ENCODE data around the gene CAPN7.

CAPN7 gene

GRCh38 chr3:15211937-15212336 is 5.9 kb downstream of the CAPN7 start (continued):
- TF ChIP-seq PATZ1 (CRISPR knock-in tag; IDR thresholded peaks at IDR 0.05; ENCODE audit: borderline replicate concordance): no peak
- TF ChIP-seq CSDC2 (CRISPR knock-in tag; IDR thresholded peaks at IDR 0.05): no peak
- TF ChIP-seq ZFP30 (CRISPR knock-in tag; IDR thresholded peaks at IDR 0.05): no peak
- TF ChIP-seq ISL1 (CRISPR knock-in tag; IDR thresholded peaks at IDR 0.05): no peak
- no peak for TF ChIP-seq ZNF70 (CRISPR knock-in tag; IDR thresholded peaks at IDR 0.05)
- TF ChIP-seq BACH2 (CRISPR knock-in tag; IDR thresholded peaks at IDR 0.05; ENCODE audit: borderline replicate concordance): no peak
- no peak for TF ChIP-seq ARNTL (CRISPR knock-in tag; IDR thresholded peaks at IDR 0.05; ENCODE audit: borderline replicate concordance, low read depth)
- no peak for TF ChIP-seq OSR1 (CRISPR knock-in tag; IDR thresholded peaks at IDR 0.05)
- no peak for TF ChIP-seq SNAI2 (CRISPR knock-in tag; IDR thresholded peaks at IDR 0.05)
- TF ChIP-seq ZC3H10 (CRISPR knock-in tag; IDR thresholded peaks at IDR 0.05): no peak
- TF ChIP-seq RARB (CRISPR knock-in tag; IDR thresholded peaks at IDR 0.05): no peak

- no peak for ATAC-seq
- TF ChIP-seq ZNF70 (CRISPR knock-in tag; IDR thresholded peaks at IDR 0.05) (no peak), RARB (CRISPR knock-in tag; IDR thresholded peaks at IDR 0.05) (no peak), TOX (CRISPR knock-in tag; IDR thresholded peaks at IDR 0.05; ENCODE audit: borderline replicate concordance) (no peak), ARNTL (CRISPR knock-in tag; IDR thresholded peaks at IDR 0.05; ENCODE audit: borderline replicate concordance, low read depth) (no peak), PPARA (CRISPR knock-in tag; IDR thresholded peaks at IDR 0.05; ENCODE audit: borderline replicate concordance) (no peak), ZNF8 (CRISPR knock-in tag; IDR thresholded peaks at IDR 0.05) (no peak), OSR1 (CRISPR knock-in tag; IDR thresholded peaks at IDR 0.05) (no peak), ISL1 (CRISPR knock-in tag; IDR thresholded peaks at IDR 0.05) (no peak), TCF4 (CRISPR knock-in tag; IDR thresholded peaks at IDR 0.05; ENCODE audit: borderline replicate concordance) (no peak), PATZ1 (CRISPR knock-in tag; IDR thresholded peaks at IDR 0.05; ENCODE audit: borderline replicate concordance) (no peak), CSDC2 (CRISPR knock-in tag; IDR thresholded peaks at IDR 0.05) (no peak), SNAI2 (CRISPR knock-in tag; IDR thresholded peaks at IDR 0.05) (no peak)
These were observed 8.7 kb downstream of the CAPN7 start for GRCh38 chr3:15214758-15215157.

GRCh38 chr3:15215996-15216395 is 9.9 kb downstream of the CAPN7 start:
- TF ChIP-seq CREB5 (CRISPR knock-in tag; IDR thresholded peaks at IDR 0.05; ENCODE audit: low read depth) (no peak), OSR1 (CRISPR knock-in tag; IDR thresholded peaks at IDR 0.05) (no peak), ZC3H10 (CRISPR knock-in tag; IDR thresholded peaks at IDR 0.05) (no peak), RARB (CRISPR knock-in tag; IDR thresholded peaks at IDR 0.05) (no peak), ZNF70 (CRISPR knock-in tag; IDR thresholded peaks at IDR 0.05) (no peak), TOX (CRISPR knock-in tag; IDR thresholded peaks at IDR 0.05; ENCODE audit: borderline replicate concordance) (no peak), POU6F1 (CRISPR knock-in tag; IDR thresholded peaks at IDR 0.05; ENCODE audit: borderline replicate concordance, low read depth) (no peak), ZFP3 (CRISPR knock-in tag; IDR thresholded peaks at IDR 0.05) (no peak), ZNF8 (CRISPR knock-in tag; IDR thresholded peaks at IDR 0.05) (no peak), ZFP30 (CRISPR knock-in tag; IDR thresholded peaks at IDR 0.05) (no peak), ZNF565 (CRISPR knock-in tag; conservative IDR thresholded peaks at IDR 0.05; ENCODE audit: low read depth) (no peak), CSDC2 (CRISPR knock-in tag; IDR thresholded peaks at IDR 0.05) (no peak), BACH2 (CRISPR knock-in tag; IDR thresholded peaks at IDR 0.05; ENCODE audit: borderline replicate concordance) (no peak), ISL1 (CRISPR knock-in tag; IDR thresholded peaks at IDR 0.05) (no peak), ESRRG (CRISPR knock-in tag; IDR thresholded peaks at IDR 0.05) (no peak), TCF4 (CRISPR knock-in tag; IDR thresholded peaks at IDR 0.05; ENCODE audit: borderline replicate concordance) (no peak), GLIS3 (CRISPR knock-in tag; IDR thresholded peaks at IDR 0.05) (no peak)
- no peak for ATAC-seq

- ATAC-seq: no peak
- TF ChIP-seq PPARA (CRISPR knock-in tag; IDR thresholded peaks at IDR 0.05; ENCODE audit: borderline replicate concordance) (no peak), TOX (CRISPR knock-in tag; IDR thresholded peaks at IDR 0.05; ENCODE audit: borderline replicate concordance) (no peak), OSR1 (CRISPR knock-in tag; IDR thresholded peaks at IDR 0.05) (no peak), CREB5 (CRISPR knock-in tag; IDR thresholded peaks at IDR 0.05; ENCODE audit: low read depth) (no peak), SNAI2 (CRISPR knock-in tag; IDR thresholded peaks at IDR 0.05) (no peak), CSRNP3 (CRISPR knock-in tag; IDR thresholded peaks at IDR 0.05) (no peak), PATZ1 (CRISPR knock-in tag; IDR thresholded peaks at IDR 0.05; ENCODE audit: borderline replicate concordance) (no peak), ZFP30 (CRISPR knock-in tag; IDR thresholded peaks at IDR 0.05) (no peak), ZFP3 (CRISPR knock-in tag; IDR thresholded peaks at IDR 0.05) (no peak), ESRRG (CRISPR knock-in tag; IDR thresholded peaks at IDR 0.05) (no peak), CSDC2 (CRISPR knock-in tag; IDR thresholded peaks at IDR 0.05) (no peak), BACH2 (CRISPR knock-in tag; IDR thresholded peaks at IDR 0.05; ENCODE audit: borderline replicate concordance) (no peak), RARB (CRISPR knock-in tag; IDR thresholded peaks at IDR 0.05) (no peak), GLIS3 (CRISPR knock-in tag; IDR thresholded peaks at IDR 0.05) (no peak)
These were observed 10.5 kb downstream of the CAPN7 start for GRCh38 chr3:15216501-15216900.

Data from SK-N-SH treated with all-trans-retinoic acid at 6 μM for 48 hours (cell line).